ENCODE data around the gene VEGFB.

Gene VEGFB

GRCh38 chr11:64223001-64223651 lies 11.3 kb upstream of the VEGFB start:
- no peak for DNase-seq (ENCODE audit: extremely low read depth, low read depth)

GRCh38 chr11:64224151-64224890 lies 10.1 kb upstream of the VEGFB start:
- DNase-seq (ENCODE audit: extremely low read depth, low read depth): no peak
- TF ChIP-seq CTCF (IDR thresholded peaks at IDR 0.05; ENCODE audit: low read depth, low read length): no peak

More at GRCh38 chr11:64223001-64223651, 11.3 kb upstream of the VEGFB start:
- no peak for TF ChIP-seq CTCF (IDR thresholded peaks at IDR 0.05; ENCODE audit: low read depth, low read length)

DNA sequence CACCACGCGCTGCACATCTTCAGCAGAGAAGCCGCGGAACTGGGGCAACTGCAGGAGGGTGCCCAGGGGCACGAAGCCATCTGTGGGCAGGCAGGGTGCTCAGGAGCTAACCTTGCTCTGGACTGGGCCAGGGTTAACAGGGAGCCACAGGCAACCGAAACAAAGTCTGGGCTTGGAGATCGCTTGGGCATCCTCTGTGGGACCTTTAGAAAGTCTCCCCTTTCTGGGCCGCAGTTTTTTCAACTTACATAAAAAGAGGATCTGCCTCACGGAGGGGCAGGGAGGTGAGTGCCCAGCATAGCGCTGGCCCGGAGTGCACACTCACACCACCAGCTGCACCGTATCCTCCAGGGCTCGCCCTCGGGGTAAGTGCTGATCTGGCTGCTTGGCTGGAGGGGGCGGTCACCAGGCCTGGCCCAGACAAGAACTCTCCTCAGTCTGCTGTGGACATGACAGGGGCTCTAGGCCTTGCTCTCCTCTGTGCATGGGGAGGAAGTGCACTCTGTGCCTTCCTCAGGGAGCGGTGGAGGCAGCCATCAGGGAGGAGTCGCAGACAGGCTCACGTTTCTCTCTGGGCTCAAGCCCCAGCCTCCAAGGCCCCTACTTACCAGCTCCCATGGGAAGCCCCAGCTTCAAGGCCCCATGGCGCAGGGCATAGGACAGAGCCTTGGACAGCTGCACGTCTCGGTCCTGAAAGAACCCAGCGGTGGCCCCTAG lies 9.3 kb upstream of the VEGFB start:
- DNase-seq (ENCODE audit: extremely low read depth, low read depth): no peak
- TF ChIP-seq CTCF (IDR thresholded peaks at IDR 0.05; ENCODE audit: low read depth, low read length): no peak

DNA sequence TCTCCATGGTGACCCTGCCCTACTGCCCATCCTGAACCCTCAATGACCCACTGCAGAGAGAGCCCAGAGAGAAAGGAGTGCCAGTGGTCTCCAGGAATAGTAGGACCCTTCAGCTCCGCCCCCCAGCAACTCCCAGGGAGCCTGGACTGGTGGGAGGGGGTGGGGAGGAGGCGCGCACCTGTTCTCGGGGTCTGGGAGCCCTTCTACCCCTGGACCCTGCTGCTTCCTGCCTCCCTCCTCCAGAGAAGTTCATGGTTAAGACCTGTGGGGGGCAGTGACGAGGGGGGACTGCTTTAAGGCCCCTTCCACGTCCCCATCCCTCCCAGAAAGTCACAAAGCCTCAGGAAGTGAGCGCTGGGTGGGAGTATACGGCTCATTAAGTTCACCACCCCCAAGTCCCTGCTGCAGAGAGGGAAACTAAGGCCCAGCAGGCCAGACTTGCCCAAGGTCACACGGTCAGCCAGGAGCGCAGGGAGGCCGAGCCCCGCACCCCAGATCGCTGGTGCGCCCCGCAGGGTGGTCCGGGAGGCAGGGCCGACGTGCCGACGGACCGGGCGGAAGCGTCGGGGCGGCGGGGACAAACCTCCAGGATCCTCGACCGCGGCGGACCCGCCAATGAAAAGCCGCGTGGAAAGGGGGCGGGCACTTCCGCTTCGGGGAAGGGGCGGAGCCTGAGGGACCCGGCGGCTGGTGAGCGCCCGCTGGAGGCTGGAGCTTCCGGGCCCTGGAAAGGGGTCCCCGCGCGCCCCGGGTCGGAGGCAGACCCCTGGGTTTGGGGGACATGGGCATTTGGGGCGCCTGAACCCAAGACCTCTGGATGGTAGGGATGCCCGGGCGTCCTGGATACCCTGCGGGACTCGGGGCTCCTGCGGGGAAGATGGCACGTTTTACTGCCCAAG lies 8.5 kb upstream of the VEGFB start, which contains the start of the genes NUDT22 and TRPT1:
Gene NUDT22 (plus strand): TSS at position 667 of the 899 bp plus-strand sequence. CDS start 379 bp downstream, outside the sequence.
Gene TRPT1 (minus strand): TSS at position 579 of the 899 bp plus-strand sequence. CDS start 326 bp downstream, at position 253.
- TF ChIP-seq CTCF (IDR thresholded peaks at IDR 0.05; ENCODE audit: low read depth, low read length): peak; percentile 32
- DNase-seq (ENCODE audit: extremely low read depth, low read depth): no peak

- no peak for TF ChIP-seq CTCF (IDR thresholded peaks at IDR 0.05; ENCODE audit: low read depth, low read length)
- DNase-seq (ENCODE audit: extremely low read depth, low read depth): no peak
Measured at GRCh38 chr11:64226507-64227051, 7.8 kb upstream of the VEGFB start.

DNA sequence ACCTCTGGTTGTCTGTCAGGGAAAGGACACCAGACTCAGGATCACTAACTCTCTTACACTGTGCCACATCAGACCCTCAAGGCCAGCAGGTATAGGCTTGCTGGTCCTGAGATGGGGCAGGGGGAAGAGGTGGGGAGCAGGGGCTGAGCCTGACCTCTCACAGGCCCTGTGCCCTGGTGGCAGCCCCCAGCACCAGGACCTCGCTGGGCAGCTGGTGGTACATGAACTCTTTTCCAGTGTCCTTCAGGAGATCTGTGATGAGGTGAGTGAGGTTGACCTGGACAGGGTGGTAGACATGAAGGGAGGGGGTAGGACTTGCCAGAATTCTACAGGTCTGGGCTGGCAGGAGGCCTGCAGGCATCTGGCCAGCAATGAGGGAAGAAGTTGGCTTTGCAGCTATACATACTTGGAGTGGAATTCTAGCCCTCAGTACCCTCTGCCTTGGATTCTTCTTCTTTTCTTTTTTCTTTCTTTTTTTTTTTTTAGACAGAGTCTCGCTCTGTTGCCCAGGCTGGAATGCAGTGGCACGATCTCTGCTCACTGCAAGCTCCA lies 6.9 kb upstream of the VEGFB start:
- no peak for DNase-seq (ENCODE audit: extremely low read depth, low read depth)
- no peak for TF ChIP-seq CTCF (IDR thresholded peaks at IDR 0.05; ENCODE audit: low read depth, low read length)
